HG03175 (cell line): ENCODE results near the gene VARS2.
"Not testable (repeated sequence)": the region's sequence is repeated elsewhere in the genome, so short reads cannot be mapped to it uniquely, and the experiment has no call there.

Experiments used
- ATAC-seq: cut with Tn5 transposase; IDR thresholded peaks from one replicate; pipeline ENCODE4 v1.9.1; 2021; ENCODE audit warnings: mild to moderate bottlenecking, moderate library complexity; ENCODE audit not compliant: unreplicated experiment

VARS2 gene

GRCh38 chr6:30960907-30961673, 47.1 kb downstream of the VARS2 start:
- ATAC-seq = no peak

DNA sequence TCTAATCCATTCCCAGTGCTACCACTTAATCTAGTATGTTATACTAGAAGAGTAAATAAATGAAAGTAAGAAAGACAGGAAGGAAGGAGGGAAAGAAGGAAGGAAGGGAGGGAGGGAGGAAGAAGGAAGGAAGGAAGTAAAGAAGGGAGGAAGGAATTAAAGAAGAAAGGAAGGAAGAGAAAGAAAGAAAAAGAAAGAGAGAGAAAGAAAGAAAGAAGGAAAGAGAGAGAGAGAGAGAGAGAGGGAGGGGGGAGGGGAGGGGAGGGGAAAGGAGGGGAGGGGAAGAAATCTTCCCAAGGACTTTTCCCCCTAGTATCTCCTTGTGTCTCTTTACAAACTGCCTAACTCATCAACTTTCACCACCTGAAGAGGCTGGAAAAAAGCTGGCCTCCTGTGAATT, 48.7 kb downstream of the VARS2 start:
- no peak for ATAC-seq

GRCh38 chr6:30963641-30964040, 49.6 kb downstream of the VARS2 start:
- ATAC-seq = no peak

GRCh38 chr6:30964075-30964474, 50.0 kb downstream of the VARS2 start:
- no peak for ATAC-seq

- no peak for ATAC-seq
Measured at GRCh38 chr6:30965140-30965601, 51.1 kb downstream of the VARS2 start.

- ATAC-seq = no peak
Measured at GRCh38 chr6:30966154-30966553, 52.1 kb downstream of the VARS2 start.

- ATAC-seq = not testable (repeated sequence)
Measured at GRCh38 chr6:30969171-30969570, 55.1 kb downstream of the VARS2 start.

GRCh38 chr6:30970946-30971345, 56.9 kb downstream of the VARS2 start:
- ATAC-seq = no peak

DNA sequence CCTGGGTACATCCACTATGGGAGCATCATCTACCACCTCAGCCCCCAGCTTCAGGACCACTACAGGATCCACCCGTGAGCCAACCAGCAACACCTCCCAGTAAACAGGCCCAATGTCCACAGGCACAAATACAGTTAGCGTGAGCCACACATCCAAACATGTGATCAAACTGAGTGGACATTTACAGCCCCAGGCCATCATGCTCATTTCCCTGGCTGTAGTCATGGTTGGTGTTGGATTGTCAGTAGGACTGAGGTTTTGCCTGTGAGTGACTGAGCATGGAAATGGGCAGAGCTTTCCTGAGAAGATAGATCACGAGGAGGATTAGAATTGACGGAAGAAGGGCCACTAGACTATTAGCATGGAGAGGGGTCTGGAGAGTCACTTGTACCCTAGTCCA, 58.8 kb downstream of the VARS2 start:
- ATAC-seq = no peak

DNA sequence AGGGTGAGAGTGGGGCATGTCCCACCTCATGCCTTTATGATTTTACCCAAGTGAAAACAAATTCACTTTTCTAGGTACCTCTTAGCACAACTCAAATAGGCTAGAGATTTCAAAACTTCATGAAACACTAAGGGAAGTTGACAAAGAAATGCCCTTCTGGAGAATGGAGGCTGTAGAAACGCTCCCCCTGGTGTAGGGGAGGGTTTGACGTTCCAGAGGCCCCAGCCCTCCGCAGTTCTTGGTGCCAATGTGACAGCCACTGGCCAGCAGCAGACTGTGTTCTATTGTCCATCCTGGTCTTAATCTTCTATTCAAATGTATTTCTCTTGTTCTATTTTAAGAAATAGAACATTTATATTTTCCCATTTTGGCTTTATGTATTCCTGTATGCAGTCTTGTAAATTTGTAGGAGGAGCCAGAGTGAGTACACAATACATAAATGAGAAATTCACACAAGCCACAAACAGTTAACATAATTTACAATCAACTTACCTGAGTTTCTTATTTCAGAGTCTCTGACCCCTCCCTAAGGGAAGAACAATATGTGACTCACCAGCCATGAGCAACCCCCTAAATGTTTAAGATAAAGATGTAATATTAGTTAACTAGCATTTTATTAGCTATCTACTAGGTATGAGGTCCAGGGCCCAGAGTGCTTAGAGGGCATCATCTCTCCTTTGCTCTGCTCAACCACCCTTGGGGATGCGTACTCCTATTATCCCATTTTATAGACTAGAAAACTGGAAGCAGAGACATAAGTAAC, 60.6 kb downstream of the VARS2 start:
- no peak for ATAC-seq
